ENCODE measurements around the gene ZNF511.

- TF ChIP-seq CTCF (IDR thresholded peaks at IDR 0.05): no peak
- no peak for TF ChIP-seq POLR2A (IDR thresholded peaks at IDR 0.05)
Observed at GRCh38 chr10:133358162-133358924, 49.6 kb downstream of the ZNF511 start.

Data from uterus (tissue), 2 donors.